Non-pigmented ciliary epithelial cell (primary cell): ENCODE results near the gene ZSCAN23.
"Not testable (repeated sequence)": the region's sequence is repeated elsewhere in the genome, so short reads cannot be mapped to it uniquely, and the experiment has no call there.

Experiments
- DNase-seq: peaks from one replicate; pipeline ENCODE4 v3.0.0-alpha.2; 2010; ENCODE audit warnings: low read depth

The ZSCAN23 gene

GRCh38 chr6:28436404-28436803 is 6.9 kb downstream of the ZSCAN23 start:
- DNase-seq = no peak

GRCh38 chr6:28433119-28433518 is 10.2 kb downstream of the ZSCAN23 start:
- DNase-seq = no peak

GRCh38 chr6:28429781-28430180 is 13.5 kb downstream of the ZSCAN23 start:
- no peak for DNase-seq

DNA sequence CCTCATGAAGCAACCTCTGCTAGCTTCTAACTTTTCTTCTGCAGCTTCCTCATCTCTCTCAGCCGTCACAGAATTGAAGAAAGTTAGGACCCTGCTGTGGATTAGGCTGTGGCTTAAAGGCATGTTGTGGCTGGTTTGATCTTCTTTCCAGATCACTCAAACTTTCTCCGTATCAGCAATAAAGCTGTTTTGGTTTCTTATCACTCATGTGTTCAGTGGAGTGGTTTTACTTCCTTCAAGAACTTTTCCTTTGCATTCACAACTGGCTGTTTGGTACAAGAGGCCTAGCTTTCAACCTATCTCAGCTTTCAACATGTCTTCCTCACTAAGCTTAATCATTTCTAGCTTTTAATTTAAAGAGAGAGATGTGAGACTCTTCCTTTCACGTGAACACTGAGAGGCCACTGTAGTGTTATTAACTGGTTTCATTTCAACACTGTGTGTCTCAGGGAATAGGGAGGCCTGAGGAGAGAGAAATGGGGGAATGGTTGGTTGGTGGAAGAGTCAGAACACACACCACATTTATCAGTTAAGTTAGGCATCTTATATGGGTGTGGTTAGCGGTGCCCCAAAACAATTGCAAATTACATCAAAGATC is 17.2 kb downstream of the ZSCAN23 start:
- DNase-seq = no peak

- no peak for DNase-seq
Observed at GRCh38 chr6:28424163-28424562, 19.1 kb downstream of the ZSCAN23 start.

GRCh38 chr6:28423546-28423945 is 19.7 kb downstream of the ZSCAN23 start:
- DNase-seq = no peak

- DNase-seq = no peak
Observed at GRCh38 chr6:28413681-28414080, 29.6 kb downstream of the ZSCAN23 start.

GRCh38 chr6:28410767-28411166 is 32.5 kb downstream of the ZSCAN23 start:
- DNase-seq = no peak

DNA sequence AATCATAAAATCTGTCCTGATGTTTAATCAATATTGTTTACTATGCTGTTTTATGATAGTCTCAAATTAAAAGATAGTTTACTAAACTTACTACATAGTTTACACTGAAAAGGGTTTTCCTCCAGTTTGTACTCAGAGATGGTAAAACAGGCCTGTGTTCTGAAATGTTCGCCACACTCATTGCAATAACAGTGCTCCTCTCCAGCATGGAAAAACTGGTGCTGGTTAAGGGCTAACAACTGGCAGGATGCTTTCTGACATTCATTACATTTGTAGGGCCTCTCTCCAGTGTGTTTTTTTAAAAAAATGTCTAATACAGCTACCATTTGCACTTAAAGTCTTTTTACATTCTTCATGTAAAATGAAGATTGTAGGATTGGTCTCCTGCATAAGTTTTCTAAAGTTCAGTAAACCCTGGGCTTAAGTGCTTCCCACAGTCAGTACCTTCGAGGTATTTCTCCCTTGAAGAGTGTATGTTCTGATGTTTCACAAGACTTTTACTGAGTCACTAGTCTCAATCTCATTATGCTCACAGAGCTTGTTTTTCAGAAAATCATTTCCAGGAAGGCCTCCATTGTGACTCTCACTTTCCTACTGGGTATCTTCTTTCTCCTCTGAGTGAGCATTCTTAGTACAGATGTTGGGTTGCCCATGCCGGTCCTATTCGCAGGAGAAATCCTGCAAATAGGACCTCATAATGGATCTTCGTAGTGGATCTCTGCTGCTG is 35.1 kb downstream of the ZSCAN23 start:
- DNase-seq = no peak

DNA sequence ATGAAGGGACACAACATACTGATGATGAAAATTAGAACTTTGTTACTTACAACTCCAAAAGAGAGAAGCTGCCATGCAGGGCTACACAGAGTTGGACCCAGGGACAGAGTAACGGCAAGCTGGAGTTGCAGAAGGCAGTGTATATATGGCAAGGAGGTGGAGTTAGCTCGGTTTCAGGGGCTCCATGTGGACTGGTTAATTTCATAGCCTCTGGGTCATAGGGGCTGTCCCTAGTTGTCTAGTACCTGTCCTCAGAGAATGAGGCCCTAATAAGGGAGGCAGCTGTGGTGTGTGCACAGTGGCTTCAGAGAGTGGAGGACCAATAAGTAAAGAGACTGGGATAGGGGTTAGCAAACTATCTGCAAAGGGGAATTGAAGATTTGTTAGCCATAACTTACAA is 35.9 kb downstream of the ZSCAN23 start:
- no peak for DNase-seq

GRCh38 chr6:28403923-28404322 is 39.4 kb downstream of the ZSCAN23 start:
- not testable (repeated sequence) for DNase-seq

DNA sequence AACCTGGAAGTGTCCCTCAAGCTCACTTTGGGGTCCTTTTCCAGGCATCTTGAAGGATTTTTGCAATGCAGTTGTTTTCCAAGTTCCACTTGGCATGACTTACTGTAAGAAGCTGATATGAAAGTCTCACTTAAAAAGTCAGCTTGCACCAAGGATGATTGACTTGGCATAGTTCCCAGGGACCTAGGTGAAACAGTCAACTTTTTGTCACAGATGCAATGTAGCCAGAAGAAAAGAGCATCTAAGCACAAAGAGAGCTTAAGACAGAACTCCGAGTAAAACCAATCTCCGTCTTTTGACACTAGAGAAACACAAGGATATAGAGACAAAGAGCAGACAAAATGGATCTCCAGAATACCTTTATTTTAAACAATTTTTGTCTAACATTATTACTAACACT is 41.1 kb downstream of the ZSCAN23 start:
- no peak for DNase-seq

DNA sequence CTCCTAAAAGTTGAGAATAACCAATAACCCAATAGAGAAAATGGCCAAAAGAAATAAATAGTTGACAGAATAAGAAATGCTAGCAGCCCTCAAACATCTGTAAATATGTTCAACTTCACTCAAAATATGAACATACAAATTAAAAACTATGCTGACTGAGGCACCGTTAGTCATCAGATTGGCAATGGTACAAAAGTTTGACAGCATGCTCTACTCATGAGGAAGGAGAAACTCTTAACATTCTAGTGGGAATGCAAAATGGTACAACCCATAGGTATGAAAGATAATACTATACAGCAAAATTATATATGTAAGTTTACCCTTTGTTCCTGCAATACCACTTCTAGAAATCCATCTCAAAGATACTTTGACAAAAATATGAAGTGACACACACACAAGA is 42.1 kb downstream of the ZSCAN23 start:
- no peak for DNase-seq

DNA sequence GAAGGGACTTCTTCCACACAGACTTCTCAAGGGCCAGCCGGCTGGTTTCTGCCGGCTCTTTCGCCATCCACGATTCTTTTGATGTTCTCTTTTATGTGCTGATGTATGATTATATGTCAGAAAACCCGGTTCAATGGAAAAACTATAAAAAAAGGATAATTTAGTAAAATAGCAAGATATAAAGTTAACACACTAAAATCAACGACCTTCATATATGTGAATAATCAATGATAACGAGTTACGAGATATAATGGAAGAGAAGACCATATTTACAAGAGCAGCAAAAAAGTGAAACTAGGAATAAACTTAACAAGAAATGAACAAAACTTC is 43.2 kb downstream of the ZSCAN23 start:
- no peak for DNase-seq

- DNase-seq = no peak
Observed at GRCh38 chr6:28399350-28400121, 43.8 kb downstream of the ZSCAN23 start, which contains the start of gene ZSCAN12. Gene ZSCAN12 (minus strand): TSS chr6:28399747. CDS start chr6:28398405, 1,342 bp downstream.

GRCh38 chr6:28395918-28396317 is 47.4 kb downstream of the ZSCAN23 start:
- no peak for DNase-seq

DNA sequence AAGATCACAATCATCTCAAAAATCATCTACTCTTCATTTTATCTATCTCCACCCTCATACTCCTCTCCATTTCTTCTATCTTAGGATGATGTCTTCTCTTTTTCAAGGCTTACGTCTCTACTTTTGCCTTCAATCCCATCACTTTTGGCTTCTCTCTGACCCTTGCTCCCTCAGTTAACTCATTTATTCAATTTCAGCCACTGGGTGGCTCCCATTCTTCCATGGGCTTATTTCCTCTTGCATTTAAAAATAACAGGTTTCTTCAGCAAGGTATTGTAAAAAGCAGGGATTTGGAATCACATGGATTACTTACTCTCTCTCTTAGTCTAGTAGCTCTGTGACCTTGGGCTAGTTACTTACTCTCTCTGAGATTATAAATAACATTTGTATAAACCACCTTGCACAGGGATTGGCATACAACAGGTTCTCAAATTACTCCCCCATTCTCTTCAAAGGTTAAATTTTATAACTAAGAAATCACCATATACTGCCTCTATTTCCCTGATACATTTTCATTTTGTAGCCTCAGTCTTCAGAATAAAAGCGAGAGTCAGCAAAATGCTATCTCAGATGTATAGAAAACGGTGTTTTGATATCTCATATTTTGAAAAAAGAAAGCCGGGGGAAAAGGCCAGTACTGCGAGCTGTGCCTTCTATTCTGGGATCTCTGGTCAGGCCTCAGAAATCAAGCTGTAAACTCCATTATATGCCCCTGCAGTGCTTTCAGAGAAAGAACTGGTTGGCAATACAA is 49.2 kb downstream of the ZSCAN23 start:
- DNase-seq = no peak

DNA sequence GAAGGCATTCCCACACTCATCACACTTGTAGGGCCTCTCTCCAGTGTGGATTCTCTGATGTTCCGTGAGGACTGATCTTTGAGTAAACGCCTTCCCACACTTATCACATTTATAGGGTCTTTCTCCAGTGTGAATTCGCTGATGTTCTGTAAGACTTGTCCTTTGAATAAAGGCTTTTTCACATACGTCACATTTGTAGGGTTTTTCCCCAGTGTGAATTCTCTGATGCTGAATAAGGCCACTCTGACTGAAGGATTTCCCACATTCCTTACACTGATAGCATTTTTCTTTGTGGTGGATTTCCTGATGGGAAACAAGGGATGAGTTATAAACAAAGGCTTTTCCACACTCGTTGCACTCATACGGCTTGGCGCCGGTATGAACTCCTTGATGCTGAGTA is 52.6 kb downstream of the ZSCAN23 start:
- no peak for DNase-seq

- DNase-seq = no peak
Observed at GRCh38 chr6:28384143-28384533, 59.2 kb downstream of the ZSCAN23 start.

GRCh38 chr6:28383235-28384142 is 59.8 kb downstream of the ZSCAN23 start:
- DNase-seq = peak; percentile 60
